ENCODE data around the gene NDUFA12. TPM values are rescaled to one million over a fixed set of nuclear protein-coding genes. Genes with fewer than 3 reads are reported as not detected.
A peak's percentile ranks its signal among the peaks of the same experiment; 100 is the strongest.

The NDUFA12 gene
- total and polyA plus RNA-seq, 2 of the 4 experiments (the other 2 are of a cell fraction) = 116 to 135 TPM

- H2BK20ac ChIP-seq (ENCODE audit: low read depth, low read length) = no peak overlapping the region
- H3K9me3 ChIP-seq (ENCODE audit: control insufficient read depth, insufficient read depth, low read length) = 0 out of 2 replicates have a peak, but pooled peaks cover 4% of the 10 kb centered on the region
- POLR2A ChIA-PET (ENCODE audit: unreplicated experiment) = interaction anchor here (0.6 to 0.8 kb wide), 3 partner anchors 21 to 69 kb away, joined by 3 to 20 read pairs (median 4); partner anchors contain the start of gene NR2C1
- no peak overlapping the region for H2AK5ac ChIP-seq (ENCODE audit: low read depth, low read length)
- DNase-seq (no peak), ATAC-seq (ENCODE audit: low read depth) (no peak)
- peak overlapping the region; percentile 64 for H3K4me2 ChIP-seq (ENCODE audit: low read depth, low read length)
- peak overlapping the region; percentile 79; the same call in 1 of the 2 replicates for H3K4me3 ChIP-seq (ENCODE audit: insufficient read depth, low read depth, low read length)
- H2BK120ac ChIP-seq (ENCODE audit: low read depth, low read length) = peak overlapping the region; percentile 34
- H4K8ac ChIP-seq (ENCODE audit: low read depth in 2 of 2, low read length in 2 of 2) = peak overlapping the region; percentile 92 to 95
- peak overlapping the region; percentile 93 for H2AFZ ChIP-seq (replicated peaks; ENCODE audit: low read length, poor library complexity)
- no TSS peak for BruUV-seq (replicated peaks)
- TF ChIP-seq, protein P1, sequence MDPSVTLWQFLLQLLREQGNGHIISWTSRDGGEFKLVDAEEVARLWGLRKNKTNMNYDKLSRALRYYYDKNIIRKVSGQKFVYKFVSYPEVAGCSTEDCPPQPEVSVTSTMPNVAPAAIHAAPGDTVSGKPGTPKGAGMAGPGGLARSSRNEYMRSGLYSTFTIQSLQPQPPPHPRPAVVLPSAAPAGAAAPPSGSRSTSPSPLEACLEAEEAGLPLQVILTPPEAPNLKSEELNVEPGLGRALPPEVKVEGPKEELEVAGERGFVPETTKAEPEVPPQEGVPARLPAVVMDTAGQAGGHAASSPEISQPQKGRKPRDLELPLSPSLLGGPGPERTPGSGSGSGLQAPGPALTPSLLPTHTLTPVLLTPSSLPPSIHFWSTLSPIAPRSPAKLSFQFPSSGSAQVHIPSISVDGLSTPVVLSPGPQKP (IDR thresholded peaks at IDR 0.05; ENCODE audit: borderline replicate concordance, low read depth, low read length) = no peak
- TF ChIP-seq CEBPB (IDR thresholded peaks at IDR 0.05; ENCODE audit: low read depth, low read length) = no peak
- TF ChIP-seq SMC3 (IDR thresholded peaks at IDR 0.05; ENCODE audit: low read depth, low read length) = no peak
- TF ChIP-seq RCOR1 (IDR thresholded peaks at IDR 0.05; ENCODE audit: insufficient replicate concordance, low read length) = no peak
- TF ChIP-seq BHLHE40 (IDR thresholded peaks at IDR 0.05; ENCODE audit: low read depth, low read length) = no peak
- no peak for TF ChIP-seq CHD1 (IDR thresholded peaks at IDR 0.05; ENCODE audit: low read depth, low read length)
- no peak for TF ChIP-seq RFX5 (IDR thresholded peaks at IDR 0.05; ENCODE audit: low read depth, low read length)
- no peak for TF ChIP-seq MXI1 (IDR thresholded peaks at IDR 0.05; ENCODE audit: borderline replicate concordance, low read depth, low read length)
- TF ChIP-seq MAZ (IDR thresholded peaks at IDR 0.05; ENCODE audit: borderline replicate concordance, low read depth, low read length) = no peak
- TF ChIP-seq FOS (IDR thresholded peaks at IDR 0.05; ENCODE audit: low read depth, low read length) = no peak
- TF ChIP-seq, protein P2, sequence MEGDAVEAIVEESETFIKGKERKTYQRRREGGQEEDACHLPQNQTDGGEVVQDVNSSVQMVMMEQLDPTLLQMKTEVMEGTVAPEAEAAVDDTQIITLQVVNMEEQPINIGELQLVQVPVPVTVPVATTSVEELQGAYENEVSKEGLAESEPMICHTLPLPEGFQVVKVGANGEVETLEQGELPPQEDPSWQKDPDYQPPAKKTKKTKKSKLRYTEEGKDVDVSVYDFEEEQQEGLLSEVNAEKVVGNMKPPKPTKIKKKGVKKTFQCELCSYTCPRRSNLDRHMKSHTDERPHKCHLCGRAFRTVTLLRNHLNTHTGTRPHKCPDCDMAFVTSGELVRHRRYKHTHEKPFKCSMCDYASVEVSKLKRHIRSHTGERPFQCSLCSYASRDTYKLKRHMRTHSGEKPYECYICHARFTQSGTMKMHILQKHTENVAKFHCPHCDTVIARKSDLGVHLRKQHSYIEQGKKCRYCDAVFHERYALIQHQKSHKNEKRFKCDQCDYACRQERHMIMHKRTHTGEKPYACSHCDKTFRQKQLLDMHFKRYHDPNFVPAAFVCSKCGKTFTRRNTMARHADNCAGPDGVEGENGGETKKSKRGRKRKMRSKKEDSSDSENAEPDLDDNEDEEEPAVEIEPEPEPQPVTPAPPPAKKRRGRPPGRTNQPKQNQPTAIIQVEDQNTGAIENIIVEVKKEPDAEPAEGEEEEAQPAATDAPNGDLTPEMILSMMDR (conservative IDR thresholded peaks at IDR 0.05; ENCODE audit: low read depth, low read length) = no peak
- TF ChIP-seq NFE2L2 (IDR thresholded peaks at IDR 0.05; ENCODE audit: low read depth, low read length) = no peak
- TF ChIP-seq MAFK (IDR thresholded peaks at IDR 0.05; ENCODE audit: low read depth, low read length) = no peak
- no peak for TF ChIP-seq RAD21 (IDR thresholded peaks at IDR 0.05; ENCODE audit: low read length)
- TF ChIP-seq POLR2A (IDR thresholded peaks at IDR 0.05; ENCODE audit: low read depth, low read length) = no peak
- TF ChIP-seq, protein P3, sequence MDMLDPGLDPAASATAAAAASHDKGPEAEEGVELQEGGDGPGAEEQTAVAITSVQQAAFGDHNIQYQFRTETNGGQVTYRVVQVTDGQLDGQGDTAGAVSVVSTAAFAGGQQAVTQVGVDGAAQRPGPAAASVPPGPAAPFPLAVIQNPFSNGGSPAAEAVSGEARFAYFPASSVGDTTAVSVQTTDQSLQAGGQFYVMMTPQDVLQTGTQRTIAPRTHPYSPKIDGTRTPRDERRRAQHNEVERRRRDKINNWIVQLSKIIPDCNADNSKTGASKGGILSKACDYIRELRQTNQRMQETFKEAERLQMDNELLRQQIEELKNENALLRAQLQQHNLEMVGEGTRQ (IDR thresholded peaks at IDR 0.05; ENCODE audit: low read depth, low read length) = no peak
- H4K91ac ChIP-seq (ENCODE audit: insufficient read depth, low read depth, low read length) = peak overlapping the region; percentile 74
- H2AK9ac ChIP-seq (replicated peaks; ENCODE audit: low read depth, low read length, poor library complexity) = no peak overlapping the region
- peaks cover 4% of the 10 kb centered on the region for H3K36me3 ChIP-seq (ENCODE audit: control insufficient read depth, insufficient read depth, low read length)
- H3K4me1 ChIP-seq (ENCODE audit: control insufficient read depth, insufficient read depth, low read length) = no peaks in the 10 kb centered on the region
- H3K18ac ChIP-seq (ENCODE audit: low read depth, low read length) = peak overlapping the region; percentile 10; the same call in 1 of the 2 replicates
- peak overlapping the region; percentile 67; the same call in 1 of the 2 replicates for H3K4ac ChIP-seq (ENCODE audit: low read depth, low read length)
- in situ Hi-C loops (cut with MboI; ENCODE audit: low sequenced_read_pairs) = no loop called here
- peak overlapping the region; percentile 14; the same call in 1 of the 2 replicates for H3K27ac ChIP-seq (ENCODE audit: insufficient read depth, low read length)
- H2BK5ac ChIP-seq (ENCODE audit: low read depth, low read length, poor library complexity, severe bottlenecking) = peak overlapping the region; percentile 18
- H3K23ac ChIP-seq (ENCODE audit: low read depth, low read length) = no peak overlapping the region
- peak overlapping the region; percentile 27; the same call in 1 of the 2 replicates for H3K9ac ChIP-seq (ENCODE audit: low read depth, low read length)
- H4K5ac ChIP-seq (ENCODE audit: low read depth, low read length) = peak overlapping the region; percentile 47
- no CpG with 5 or more reads among the region's 15 CpGs for WGBS, 2 experiments (ENCODE audit: extremely low coverage in 2 of 2, insufficient read length in 1 of 2)
- dilution Hi-C loops (cut with HindIII; ENCODE audit: low sequenced_read_pairs, unreplicated experiment) = no loop called here
- H3K27me3 ChIP-seq (ENCODE audit: control insufficient read depth, insufficient read depth, low read length) = no peaks in the 10 kb centered on the region
- H3K9me1 ChIP-seq (ENCODE audit: insufficient read depth, low read length) = 0 out of 2 replicates have a peak, but pooled peaks cover 4% of the 10 kb centered on the region
- H3K14ac ChIP-seq (replicated peaks; ENCODE audit: low read depth, low read length) = 0 out of 2 replicates have a peak overlapping the region, but pooled peaks have one; percentile 73
- H3K56ac ChIP-seq (ENCODE audit: extremely low read depth, insufficient read depth, low read length) = no peak overlapping the region
- intact Hi-C loops (cut with micrococcal nuclease) = no loop called here
- H2BK15ac ChIP-seq (ENCODE audit: low read depth, low read length) = peak overlapping the region; percentile 75; the same call in 1 of the 3 replicates
- H3K79me1 ChIP-seq (ENCODE audit: low read depth in 1 of 2, low read length in 2 of 2) = peaks cover 14 to 23% of the 10 kb centered on the region in 2 experiments
- CTCF ChIA-PET = interaction anchor here (0.6 to 0.9 kb wide), 4 partner anchors 15 to 786 kb away, joined by 3 to 12 read pairs (median 4); no protein-coding TSS in a partner anchor
- no peaks in the 10 kb centered on the region for H4K20me1 ChIP-seq (ENCODE audit: insufficient read depth, low read length)
These were observed 400 bp upstream of the NDUFA12 start for GRCh38 chr12:95003921-95004272.
